CD4-positive, alpha-beta T cell treated with Interleukin-6 at 100 ng/mL for 8 hours (primary cell): ENCODE data around the gene PRLH.
"Not testable (repeated sequence)": the region's sequence is repeated elsewhere in the genome, so short reads cannot be mapped to it uniquely, and the experiment has no call there.

Source experiments
- DNase-seq: peaks from one replicate; pipeline ENCODE4 v3.0.0-alpha.2; 2020; ENCODE audit warnings: mixed read lengths, low spot score

The PRLH gene

GRCh38 chr2:237581751-237582746 lies 15.7 kb downstream of the PRLH start:
- DNase-seq = peak; percentile 53

GRCh38 chr2:237583385-237584295 lies 17.3 kb downstream of the PRLH start:
- DNase-seq = no peak

- no peak for DNase-seq
Measured at GRCh38 chr2:237585590-237586221, 19.3 kb downstream of the PRLH start.

GRCh38 chr2:237588044-237588696 lies 21.8 kb downstream of the PRLH start:
- no peak for DNase-seq

GRCh38 chr2:237590272-237591140 lies 24.1 kb downstream of the PRLH start, which contains the start of gene RAB17:
Gene RAB17 (minus strand): TSS chr2:237590734. CDS start chr2:237586154, 4,580 bp downstream.
- no peak for DNase-seq

- no peak for DNase-seq
Measured at GRCh38 chr2:237591141-237591881, 24.9 kb downstream of the PRLH start.

GRCh38 chr2:237592425-237592980 lies 26.1 kb downstream of the PRLH start:
- no peak for DNase-seq

GRCh38 chr2:237593036-237593435 lies 26.7 kb downstream of the PRLH start:
- DNase-seq = no peak

GRCh38 chr2:237593596-237594320 lies 27.4 kb downstream of the PRLH start:
- no peak for DNase-seq

- DNase-seq = no peak
Measured at GRCh38 chr2:237594514-237594871, 28.1 kb downstream of the PRLH start.

GRCh38 chr2:237595829-237596519 lies 29.6 kb downstream of the PRLH start:
- not testable (repeated sequence) for DNase-seq

- no peak for DNase-seq
Measured at GRCh38 chr2:237596520-237597195, 30.3 kb downstream of the PRLH start.

GRCh38 chr2:237597196-237598145 lies 31.1 kb downstream of the PRLH start:
- DNase-seq = no peak

GRCh38 chr2:237598468-237599208 lies 32.3 kb downstream of the PRLH start:
- no peak for DNase-seq

- no peak for DNase-seq
Measured at GRCh38 chr2:237599465-237600110, 33.2 kb downstream of the PRLH start.
